ENCODE data around the gene IGFBP2. TPM values are rescaled to one million over a fixed set of nuclear protein-coding genes. Genes with fewer than 3 reads are reported as not detected.
A peak's percentile ranks its signal among the peaks of the same experiment; 100 is the strongest.

Gene IGFBP2
- total RNA-seq, 1 donor from 2014 or later = not detected

DNA sequence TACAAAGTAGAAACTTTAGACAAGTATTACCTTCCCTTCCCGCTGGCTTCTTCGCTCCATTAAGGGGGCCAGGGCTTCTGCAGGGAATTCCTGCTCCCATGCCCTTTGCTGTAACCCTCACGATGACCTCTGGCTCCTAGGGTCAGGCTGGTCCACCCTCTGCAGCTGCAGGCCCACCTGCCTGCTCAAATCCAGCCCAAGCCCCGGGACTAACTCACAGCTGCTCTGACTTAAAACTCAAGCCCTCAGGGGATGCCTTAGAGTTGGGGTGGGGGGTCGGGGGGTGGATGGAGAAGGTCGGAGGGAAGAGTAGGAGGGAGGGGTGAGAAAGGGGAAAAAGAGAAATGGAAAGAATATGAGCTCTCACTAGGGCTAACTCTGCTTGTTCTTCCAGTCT is 57.2 kb downstream of the IGFBP2 start:
- TF ChIP-seq, protein P1, sequence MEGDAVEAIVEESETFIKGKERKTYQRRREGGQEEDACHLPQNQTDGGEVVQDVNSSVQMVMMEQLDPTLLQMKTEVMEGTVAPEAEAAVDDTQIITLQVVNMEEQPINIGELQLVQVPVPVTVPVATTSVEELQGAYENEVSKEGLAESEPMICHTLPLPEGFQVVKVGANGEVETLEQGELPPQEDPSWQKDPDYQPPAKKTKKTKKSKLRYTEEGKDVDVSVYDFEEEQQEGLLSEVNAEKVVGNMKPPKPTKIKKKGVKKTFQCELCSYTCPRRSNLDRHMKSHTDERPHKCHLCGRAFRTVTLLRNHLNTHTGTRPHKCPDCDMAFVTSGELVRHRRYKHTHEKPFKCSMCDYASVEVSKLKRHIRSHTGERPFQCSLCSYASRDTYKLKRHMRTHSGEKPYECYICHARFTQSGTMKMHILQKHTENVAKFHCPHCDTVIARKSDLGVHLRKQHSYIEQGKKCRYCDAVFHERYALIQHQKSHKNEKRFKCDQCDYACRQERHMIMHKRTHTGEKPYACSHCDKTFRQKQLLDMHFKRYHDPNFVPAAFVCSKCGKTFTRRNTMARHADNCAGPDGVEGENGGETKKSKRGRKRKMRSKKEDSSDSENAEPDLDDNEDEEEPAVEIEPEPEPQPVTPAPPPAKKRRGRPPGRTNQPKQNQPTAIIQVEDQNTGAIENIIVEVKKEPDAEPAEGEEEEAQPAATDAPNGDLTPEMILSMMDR (IDR thresholded peaks at IDR 0.05) = no peak
- Mint-ChIP-seq H3K4me3 (no peak overlapping the region), H3K27ac (no peak overlapping the region), H3K36me3 (ENCODE audit: low read depth) (no peaks in the 10 kb centered on the region), H3K4me1 (peaks cover 25% of the 10 kb centered on the region), H3K9me3 (no peaks in the 10 kb centered on the region), H3K27me3 (peaks cover 66% of the 10 kb centered on the region)
- DNase-seq = no peak
- intact Hi-C loops (cut with micrococcal nuclease) = no loop called here
- ChIA-PET POLR2A (no interaction called here), CTCF (no interaction called here)
- no peak for ATAC-seq (ENCODE audit: low read depth)

DNA sequence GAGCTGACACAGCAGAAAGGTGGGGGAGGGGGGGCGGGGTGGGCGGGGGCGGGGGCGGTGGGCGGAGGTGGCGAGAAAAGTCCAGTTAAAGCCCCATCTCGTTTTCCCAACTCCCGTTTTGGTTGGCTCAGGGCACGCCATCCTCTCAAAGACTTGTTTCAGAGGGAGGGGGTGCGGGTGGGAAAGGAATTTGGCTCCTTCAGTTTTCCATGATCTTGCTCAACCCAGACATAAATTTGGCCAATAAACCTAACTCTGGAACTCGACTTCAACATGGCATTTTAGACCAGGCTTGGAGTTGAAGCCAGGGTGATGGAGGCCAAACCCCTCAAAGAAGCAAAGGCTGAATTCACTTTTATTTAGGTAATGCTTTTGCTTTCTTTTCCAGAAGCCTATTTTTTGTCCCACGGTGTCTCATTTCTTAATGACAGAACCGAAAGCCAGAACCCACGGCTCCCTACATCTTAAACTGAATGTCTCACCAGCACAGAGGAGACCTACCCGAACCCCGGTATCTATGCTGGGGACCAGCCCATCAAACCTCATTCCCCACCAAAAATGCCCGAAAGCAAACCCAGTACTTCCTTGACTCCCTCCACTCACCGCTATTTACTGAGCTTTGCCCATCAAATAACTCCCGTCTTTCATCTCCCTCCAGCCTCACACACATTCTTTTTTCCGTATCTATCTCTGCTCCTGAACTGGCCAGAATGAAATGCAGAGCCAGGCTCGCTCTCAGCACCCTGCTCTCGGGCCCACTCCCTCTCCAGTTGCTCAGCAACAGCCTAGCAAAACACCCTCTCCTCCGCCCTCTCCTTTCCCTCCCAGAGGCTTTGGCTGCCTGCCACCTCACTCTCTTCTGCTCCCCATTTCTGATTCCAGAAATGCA is 57.9 kb downstream of the IGFBP2 start:
- Mint-ChIP-seq H3K4me1 (peaks cover 25% of the 10 kb centered on the region), H3K27ac (no peak overlapping the region), H3K9me3 (no peaks in the 10 kb centered on the region), H3K36me3 (ENCODE audit: low read depth) (no peaks in the 10 kb centered on the region), H3K4me3 (no peak overlapping the region), H3K27me3 (peaks cover 65% of the 10 kb centered on the region)
- ChIA-PET CTCF (no interaction called here), POLR2A (no interaction called here)
- intact Hi-C loops (cut with micrococcal nuclease) = no loop called here
- TF ChIP-seq, protein P1 (IDR thresholded peaks at IDR 0.05) = no peak
- no peak for DNase-seq
- no peak for ATAC-seq (ENCODE audit: low read depth)

DNA sequence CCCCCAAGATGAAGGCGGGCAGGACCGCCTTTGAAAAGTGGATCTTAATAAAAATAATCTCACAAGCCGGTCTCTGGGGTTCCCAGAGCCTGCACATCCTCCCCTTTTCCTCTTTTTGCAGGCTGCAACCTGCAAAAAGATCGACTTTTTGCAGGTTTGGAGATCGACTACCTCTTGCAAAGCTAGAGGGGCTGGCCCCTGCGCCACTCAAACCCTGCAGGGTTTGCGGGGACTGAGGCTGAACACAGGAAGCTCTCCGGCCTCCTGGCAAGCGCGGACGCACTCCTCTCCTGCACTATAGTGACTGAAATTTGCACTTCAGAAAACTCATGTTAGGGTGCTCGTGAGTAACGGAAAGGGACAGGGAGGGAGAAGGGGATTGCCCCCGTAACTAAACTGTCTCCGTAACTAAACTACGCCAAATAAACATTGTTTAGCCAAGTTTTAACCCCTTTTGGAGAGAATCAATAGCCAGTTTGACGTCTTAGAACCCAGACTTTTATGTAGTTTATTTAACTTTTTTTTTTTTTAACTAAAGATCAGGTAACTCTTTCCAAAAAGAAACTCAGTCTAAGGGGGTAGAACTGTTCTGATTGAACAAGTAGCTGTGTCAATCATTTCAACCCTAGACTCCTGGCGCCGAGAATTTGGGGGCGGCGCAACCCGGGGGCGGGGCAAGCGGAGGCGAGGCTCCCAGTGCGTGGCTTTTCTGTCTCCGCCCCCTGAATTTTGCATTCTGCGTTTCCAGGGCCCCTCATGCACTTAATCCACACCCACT is 59.6 kb downstream of the IGFBP2 start:
- Mint-ChIP-seq H3K27ac (no peak overlapping the region), H3K4me1 (peaks cover 25% of the 10 kb centered on the region), H3K4me3 (peak overlapping the region; percentile 72), H3K36me3 (ENCODE audit: low read depth) (no peaks in the 10 kb centered on the region), H3K9me3 (no peaks in the 10 kb centered on the region), H3K27me3 (peaks cover 66% of the 10 kb centered on the region)
- intact Hi-C loops (cut with micrococcal nuclease) = no loop called here
- ATAC-seq (ENCODE audit: low read depth) = peak; percentile 65
- TF ChIP-seq, protein P1 (IDR thresholded peaks at IDR 0.05) = no peak
- ChIA-PET CTCF (interaction anchor here (1.9 kb wide), 1 partner anchor 10 kb away, joined by 4 read pairs; no protein-coding TSS in a partner anchor), POLR2A (interaction anchor here (0.6 kb wide), 1 partner anchor 66 kb away, joined by 3 read pairs; no protein-coding TSS in a partner anchor)
- DNase-seq = no peak

DNA sequence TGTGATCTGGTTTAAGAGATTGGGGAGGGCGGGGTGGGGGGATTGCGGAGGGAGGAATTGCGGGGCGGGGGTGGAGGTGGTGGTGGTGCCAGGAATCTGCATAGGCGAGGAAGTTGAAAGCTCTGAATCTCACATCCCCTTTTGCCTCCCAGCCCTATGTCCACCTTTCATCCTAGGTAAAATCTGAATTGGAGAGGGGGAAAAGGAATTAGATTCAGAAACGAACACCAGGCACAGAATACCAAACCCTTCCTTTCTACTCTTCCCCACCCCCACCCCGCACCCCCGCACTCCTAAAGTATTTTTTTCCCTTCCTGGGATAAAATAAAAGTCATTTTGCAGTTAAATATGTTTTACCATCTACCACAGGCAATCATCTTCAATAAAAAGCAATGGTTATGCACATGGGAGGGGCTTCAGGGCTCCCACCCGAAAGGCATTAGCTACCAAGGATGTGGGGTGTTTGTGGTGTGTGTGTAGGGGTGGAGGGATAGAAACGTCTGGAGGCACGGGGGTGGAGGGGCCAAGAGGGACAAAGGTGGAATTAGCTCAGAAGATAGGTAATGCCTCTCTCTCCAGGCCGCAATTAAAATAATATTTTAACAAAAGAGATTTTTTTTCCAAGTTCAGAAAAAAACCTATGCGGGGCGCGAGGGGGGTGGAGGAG is 60.3 kb downstream of the IGFBP2 start:
- no peak overlapping the region for H3K27ac Mint-ChIP-seq
- no peaks in the 10 kb centered on the region for H3K9me3 Mint-ChIP-seq
- peaks cover 61% of the 10 kb centered on the region for H3K27me3 Mint-ChIP-seq
- H3K4me1 Mint-ChIP-seq = peaks cover 25% of the 10 kb centered on the region
- intact Hi-C loops (cut with micrococcal nuclease) = no loop called here
- H3K36me3 Mint-ChIP-seq (ENCODE audit: low read depth) = no peaks in the 10 kb centered on the region
- ATAC-seq (ENCODE audit: low read depth) (no peak), DNase-seq (no peak)
- CTCF ChIA-PET = interaction anchor here (1.9 kb wide), 1 partner anchor 11 kb away, joined by 4 read pairs; no protein-coding TSS in a partner anchor
- peak overlapping the region; percentile 58 for H3K4me3 Mint-ChIP-seq
- POLR2A ChIA-PET = interaction anchor here (0.6 kb wide), 1 partner anchor 66 kb away, joined by 3 read pairs; no protein-coding TSS in a partner anchor
- TF ChIP-seq, protein P1 (IDR thresholded peaks at IDR 0.05) = no peak

All from activated B cell treated with CpG ODN at 0.5 μM for 24 hours (primary cell).